Measurements from ENCODE around the gene EIF4E2.

GRCh38 chr2:232537499-232537898, 13.0 kb upstream of the EIF4E2 start:
- TF ChIP-seq, protein P1, sequence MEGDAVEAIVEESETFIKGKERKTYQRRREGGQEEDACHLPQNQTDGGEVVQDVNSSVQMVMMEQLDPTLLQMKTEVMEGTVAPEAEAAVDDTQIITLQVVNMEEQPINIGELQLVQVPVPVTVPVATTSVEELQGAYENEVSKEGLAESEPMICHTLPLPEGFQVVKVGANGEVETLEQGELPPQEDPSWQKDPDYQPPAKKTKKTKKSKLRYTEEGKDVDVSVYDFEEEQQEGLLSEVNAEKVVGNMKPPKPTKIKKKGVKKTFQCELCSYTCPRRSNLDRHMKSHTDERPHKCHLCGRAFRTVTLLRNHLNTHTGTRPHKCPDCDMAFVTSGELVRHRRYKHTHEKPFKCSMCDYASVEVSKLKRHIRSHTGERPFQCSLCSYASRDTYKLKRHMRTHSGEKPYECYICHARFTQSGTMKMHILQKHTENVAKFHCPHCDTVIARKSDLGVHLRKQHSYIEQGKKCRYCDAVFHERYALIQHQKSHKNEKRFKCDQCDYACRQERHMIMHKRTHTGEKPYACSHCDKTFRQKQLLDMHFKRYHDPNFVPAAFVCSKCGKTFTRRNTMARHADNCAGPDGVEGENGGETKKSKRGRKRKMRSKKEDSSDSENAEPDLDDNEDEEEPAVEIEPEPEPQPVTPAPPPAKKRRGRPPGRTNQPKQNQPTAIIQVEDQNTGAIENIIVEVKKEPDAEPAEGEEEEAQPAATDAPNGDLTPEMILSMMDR (IDR thresholded peaks at IDR 0.05) = no peak
- no peak for TF ChIP-seq EZH2 (IDR thresholded peaks at IDR 0.05)
- no peak for TF ChIP-seq EZH2phosphoT487 (IDR thresholded peaks at IDR 0.05)
